GM19395 (cell line): ENCODE data around the gene CCDC9B.

Experiments used
- ATAC-seq: cut with Tn5 transposase; IDR thresholded peaks from one replicate; pipeline ENCODE4 v1.9.1; 2021; ENCODE audit warnings: mild to moderate bottlenecking, moderate library complexity; ENCODE audit not compliant: unreplicated experiment

CCDC9B gene

GRCh38 chr15:40331637-40332036, 9.1 kb downstream of the CCDC9B start:
- no peak for ATAC-seq

GRCh38 chr15:40331026-40331425, 9.7 kb downstream of the CCDC9B start:
- ATAC-seq, result no peak

DNA sequence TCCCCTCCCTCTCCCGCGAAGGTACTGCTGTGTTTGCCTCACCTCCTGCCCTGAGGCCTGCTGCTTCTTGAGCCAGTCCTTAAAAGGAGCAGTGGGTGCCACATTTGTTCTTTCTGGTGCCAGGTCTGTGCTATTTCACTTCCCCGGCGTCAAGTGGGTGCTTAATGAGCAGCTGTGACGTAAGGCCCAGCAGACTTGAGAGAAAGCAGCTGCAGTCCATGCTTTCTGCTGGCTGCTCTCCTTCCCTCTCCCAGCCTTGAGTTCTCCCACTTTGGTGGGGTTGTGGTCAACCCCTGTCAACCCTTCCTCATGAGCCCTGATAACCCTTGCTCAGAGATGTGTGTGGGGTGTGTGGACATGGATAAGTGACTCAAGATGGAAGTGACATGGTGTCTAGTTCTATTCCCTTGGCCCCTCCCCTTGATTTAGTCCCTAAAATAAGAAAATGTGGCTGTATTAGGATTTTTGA, 10.3 kb downstream of the CCDC9B start:
- ATAC-seq, result no peak

DNA sequence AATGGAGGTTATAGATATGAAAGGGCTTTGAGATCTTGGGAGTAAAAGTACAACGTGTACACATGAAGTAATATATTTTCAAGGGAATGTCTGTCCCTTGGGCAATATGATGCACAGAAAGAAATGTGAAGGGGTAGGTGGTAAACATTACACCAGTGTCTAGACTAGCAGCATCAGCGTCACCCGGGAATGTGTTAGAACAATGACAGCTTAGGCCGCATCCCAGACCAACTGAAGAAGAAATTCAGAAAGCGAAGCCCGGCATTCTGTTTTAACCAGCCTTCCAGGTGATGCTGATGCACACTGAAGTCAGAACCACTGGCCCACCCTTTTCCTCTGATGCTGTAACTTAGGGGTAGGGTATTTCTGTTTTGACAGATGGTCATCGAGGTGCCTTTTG, 10.9 kb downstream of the CCDC9B start:
- ATAC-seq, result no peak

DNA sequence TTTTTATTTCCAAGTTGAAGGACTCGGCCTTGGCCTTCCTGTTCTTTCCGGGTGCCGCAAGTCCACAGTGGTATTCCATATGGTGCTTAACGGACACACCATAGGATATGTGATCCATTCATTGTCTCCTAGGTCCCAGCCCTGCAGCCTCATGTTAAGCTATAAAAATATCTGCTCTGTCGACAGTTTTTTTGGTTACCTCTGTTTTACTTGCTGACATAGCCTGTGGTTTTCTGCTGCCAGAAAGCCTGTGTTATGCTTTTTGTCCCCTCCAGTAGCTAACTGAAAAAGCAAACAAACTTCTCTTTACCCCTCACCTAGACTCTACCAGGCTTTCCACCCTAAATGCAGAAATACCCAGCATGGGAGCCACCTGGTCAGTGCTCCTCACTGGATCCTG, 12.0 kb downstream of the CCDC9B start:
- no peak for ATAC-seq

DNA sequence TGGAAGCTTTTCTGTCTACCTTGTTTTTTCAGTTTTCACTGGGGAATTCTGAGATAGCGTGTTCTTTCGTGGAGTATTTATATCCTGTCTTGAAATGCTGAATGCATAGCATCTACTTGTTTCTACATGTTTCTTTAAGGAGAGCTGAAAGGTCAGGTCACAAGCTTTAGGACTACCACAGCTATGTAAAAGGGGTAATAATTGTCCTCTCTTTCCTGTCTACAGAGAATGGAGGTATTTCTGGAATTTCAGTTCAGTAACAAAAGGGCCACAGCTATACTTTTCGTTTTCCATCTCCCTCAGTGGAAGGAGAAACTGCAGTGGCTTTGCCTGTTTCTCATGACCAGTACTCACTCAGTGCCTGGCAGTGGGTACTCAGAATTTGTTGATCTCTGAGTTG, 12.6 kb downstream of the CCDC9B start:
- no peak for ATAC-seq

GRCh38 chr15:40327457-40327856, 13.3 kb downstream of the CCDC9B start:
- no peak for ATAC-seq

- no peak for ATAC-seq
These were observed 15.0 kb downstream of the CCDC9B start for GRCh38 chr15:40325700-40326099.

- ATAC-seq, result no peak
These were observed 15.6 kb downstream of the CCDC9B start for GRCh38 chr15:40325188-40325587.

DNA sequence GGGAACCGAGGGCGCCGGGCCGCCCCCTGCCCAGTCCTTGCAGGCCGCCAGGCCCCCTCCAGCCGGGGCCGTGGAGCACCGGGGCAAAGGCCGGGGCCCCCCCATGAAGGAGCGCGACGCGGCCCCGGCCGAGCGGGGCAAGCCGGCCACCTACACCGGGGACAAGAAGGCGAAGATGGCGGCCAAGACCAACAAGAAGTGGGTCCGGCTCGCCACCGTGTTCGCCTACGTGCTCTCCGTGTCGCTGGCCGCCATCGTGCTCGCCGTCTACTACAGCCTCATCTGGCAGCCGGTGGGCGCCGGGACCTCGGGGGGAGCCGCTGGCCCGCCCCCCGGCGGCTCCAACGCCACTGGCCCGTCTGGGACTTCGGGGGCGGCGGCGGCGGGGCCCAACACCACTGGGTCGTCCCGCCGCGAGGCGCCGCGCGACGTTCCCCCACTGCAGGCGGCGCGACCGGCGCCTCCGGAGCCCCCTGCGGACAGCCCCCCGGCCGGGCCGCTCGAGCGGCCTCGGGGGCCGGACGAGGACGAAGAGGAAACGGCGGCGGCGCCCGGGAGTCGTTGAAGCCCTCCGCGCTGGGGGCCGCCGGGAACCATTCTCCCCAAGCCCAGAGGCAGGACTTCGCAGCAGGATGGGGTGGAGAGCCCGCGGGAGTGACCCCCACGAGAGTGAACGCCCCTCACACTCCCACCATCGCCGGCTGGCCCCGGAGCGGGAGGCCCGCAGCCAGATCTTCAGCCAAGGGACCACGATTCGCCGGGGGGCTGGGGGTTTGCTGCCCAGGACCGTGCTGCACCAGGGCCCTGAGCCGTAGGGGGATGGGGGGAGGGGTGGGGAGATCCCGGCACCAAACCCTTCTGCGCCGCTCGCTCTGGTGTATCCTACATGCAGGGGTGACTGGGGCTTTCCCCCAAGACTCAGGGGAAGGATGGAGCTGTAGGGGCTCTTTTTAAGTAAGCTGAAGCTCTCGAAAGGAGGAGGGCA, 16.5 kb downstream of the CCDC9B start:
- peak; percentile 13 for ATAC-seq

- peak; percentile 85 for ATAC-seq
These were observed 17.3 kb downstream of the CCDC9B start, which contains the start of gene INAFM2 for GRCh38 chr15:40323239-40323952. Gene INAFM2, plus strand, starts transcription at chr15:40323692. Its CDS starts 364 bp downstream, at chr15:40324056.

GRCh38 chr15:40322531-40323238, 18.1 kb downstream of the CCDC9B start:
- ATAC-seq, result no peak

DNA sequence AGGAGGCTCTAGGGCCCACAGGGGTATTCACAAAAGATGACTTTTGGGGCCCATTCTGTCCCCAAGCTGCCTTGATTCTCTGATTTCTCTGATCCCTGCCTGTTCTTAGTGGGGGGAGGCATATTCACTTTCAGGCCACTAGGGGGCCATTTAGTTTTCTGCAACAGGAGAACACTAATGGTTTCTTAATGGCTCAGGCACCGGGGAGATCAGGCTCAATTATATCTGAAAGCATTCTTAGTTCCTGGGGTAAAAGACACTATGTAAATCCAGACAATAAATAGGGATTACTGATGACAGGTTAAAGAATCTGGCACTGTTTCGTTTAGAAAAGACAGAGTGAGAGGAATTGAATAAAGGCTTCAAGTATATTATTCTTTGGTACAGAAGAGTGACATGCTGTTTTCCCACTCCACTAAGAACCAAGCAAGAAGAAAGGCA, 19.8 kb downstream of the CCDC9B start:
- peak; percentile 36 for ATAC-seq

DNA sequence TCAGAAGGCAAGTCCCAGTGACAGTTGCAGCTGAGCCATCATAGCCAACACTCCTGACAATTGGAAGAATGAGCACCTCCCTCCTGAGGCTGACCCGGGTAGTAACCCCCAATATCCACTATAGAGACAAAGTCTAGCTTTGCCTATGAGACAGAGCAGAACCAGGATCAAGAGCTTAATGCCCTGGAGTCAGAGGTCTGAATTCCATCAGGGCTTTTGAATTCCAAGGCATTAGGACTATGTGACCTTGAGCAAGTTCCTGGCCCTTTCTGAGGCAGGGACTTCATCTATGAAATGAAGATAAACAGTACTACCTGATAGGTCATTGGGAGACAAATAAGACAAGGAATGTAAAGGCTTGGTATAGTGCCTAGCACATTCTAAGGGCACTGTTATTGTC, 20.3 kb downstream of the CCDC9B start:
- ATAC-seq, result no peak

- no peak for ATAC-seq
These were observed 23.2 kb downstream of the CCDC9B start for GRCh38 chr15:40317580-40317979.

- no peak for ATAC-seq
These were observed 23.8 kb downstream of the CCDC9B start for GRCh38 chr15:40316931-40317330.

GRCh38 chr15:40314723-40315276, 25.9 kb downstream of the CCDC9B start:
- no peak for ATAC-seq

GRCh38 chr15:40313531-40314398, 27.0 kb downstream of the CCDC9B start:
- ATAC-seq, result no peak

GRCh38 chr15:40312370-40313158, 28.2 kb downstream of the CCDC9B start:
- ATAC-seq, result no peak
